PC-9 (cell line): ENCODE results near the gene HABP2.

Source experiments
- EZH2 ChIP-seq: fragments of 200-600 bp; sonication (generic); IDR thresholded peaks from 2 replicates; pipeline ENCODE4 v1.8.0; 2017; ENCODE audit warnings: antibody characterized with exemption, low read depth
- TF ChIP-seq, protein P1 (sequence below): fragments of 200-600 bp; sonication (generic); conservative IDR thresholded peaks from 2 replicates; pipeline ENCODE4 v1.6.1; 2017; ENCODE audit warnings: mixed run types, antibody characterized with exemption, mild to moderate bottlenecking, moderate library complexity

- TF ChIP-seq, protein P1, sequence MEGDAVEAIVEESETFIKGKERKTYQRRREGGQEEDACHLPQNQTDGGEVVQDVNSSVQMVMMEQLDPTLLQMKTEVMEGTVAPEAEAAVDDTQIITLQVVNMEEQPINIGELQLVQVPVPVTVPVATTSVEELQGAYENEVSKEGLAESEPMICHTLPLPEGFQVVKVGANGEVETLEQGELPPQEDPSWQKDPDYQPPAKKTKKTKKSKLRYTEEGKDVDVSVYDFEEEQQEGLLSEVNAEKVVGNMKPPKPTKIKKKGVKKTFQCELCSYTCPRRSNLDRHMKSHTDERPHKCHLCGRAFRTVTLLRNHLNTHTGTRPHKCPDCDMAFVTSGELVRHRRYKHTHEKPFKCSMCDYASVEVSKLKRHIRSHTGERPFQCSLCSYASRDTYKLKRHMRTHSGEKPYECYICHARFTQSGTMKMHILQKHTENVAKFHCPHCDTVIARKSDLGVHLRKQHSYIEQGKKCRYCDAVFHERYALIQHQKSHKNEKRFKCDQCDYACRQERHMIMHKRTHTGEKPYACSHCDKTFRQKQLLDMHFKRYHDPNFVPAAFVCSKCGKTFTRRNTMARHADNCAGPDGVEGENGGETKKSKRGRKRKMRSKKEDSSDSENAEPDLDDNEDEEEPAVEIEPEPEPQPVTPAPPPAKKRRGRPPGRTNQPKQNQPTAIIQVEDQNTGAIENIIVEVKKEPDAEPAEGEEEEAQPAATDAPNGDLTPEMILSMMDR, result no peak
- no peak for TF ChIP-seq EZH2
Measured at GRCh38 chr10:113517165-113517900, 35.5 kb upstream of the HABP2 start.
